K562 (cell line): ENCODE measurements around the gene NBDY. TPM values are rescaled to one million over a fixed set of nuclear protein-coding genes. Genes with fewer than 3 reads are reported as not detected.

Source experiments
- ATAC-seq: fragments of 200-7000 bp; cut with Tn5 transposase; 3 replicates; pipeline ENCODE4 v1.9.1; 2020; ENCODE audit warnings: moderate library complexity
- BruUV-seq: library from RNA; stranded (reverse); fragments of 400-500 nt; replicated peaks from 2 replicates; lab custom pipeline; 2021; lab: Mats Ljungman, UMichigan
- CTCF ChIA-PET: fragments of 300-600 bp; formaldehyde crosslinking; extraction: SDS; loops from one replicate; lab custom pipeline; 2021; ENCODE audit warnings: low intra/inter-chr PET ratio; lab: Yijun Ruan, JAX
- POLR2A ChIA-PET: fragments of 300-600, 350-650 bp; sonication (Branson Sonifier 250); formaldehyde crosslinking; extraction: SDS; loops from one replicate; lab custom pipeline; 2021; ENCODE audit warnings: antibody characterized with exemption, inconsistent platforms; lab: Yijun Ruan, JAX
- DNase-seq, 4 experiments: peaks; one replicate each; pipeline versions ENCODE4 v3.0.0 to v3.0.0-alpha.2; 2011 to 2018; ENCODE audit warnings: low spot score in 3 of 4, mixed read lengths in 3 of 4; ENCODE audit errors: extremely low read depth in 1 of 4
- FAIRE-seq: peaks from 2 replicates; lab custom pipeline; 2011; peaks lifted over from hg19 to GRCh38; lab: Jason Lieb, UNC
- H2AFZ ChIP-seq: 2 replicates; pipeline ENCODE4 v1.6.0; 2011; ENCODE audit warnings: low read depth, low read length, control low read depth, inconsistent platforms
- H3K27ac ChIP-seq: fragments of 200-600 bp; 3 replicates; pipeline ENCODE4 v1.8.0; 2011; ENCODE audit warnings: low read depth, mild to moderate bottlenecking, control low read depth, inconsistent platforms, low read length, moderate library complexity, mixed read lengths; ENCODE audit errors: extremely low read depth
- H3K27me3 ChIP-seq, 2 experiments: fragments of 300-600 bp in 1 of 2; 2 replicates in 1 of 2; 3 replicates in 1 of 2; pipeline versions ENCODE4 v1.6.0 to v1.8.0; 2011; ENCODE audit warnings: inconsistent platforms in 2 of 2, low read length in 2 of 2, mild to moderate bottlenecking in 1 of 2, mixed read lengths in 1 of 2, moderate library complexity in 1 of 2; ENCODE audit not compliant: control insufficient read depth in 2 of 2, insufficient read depth in 2 of 2
- H3K36me3 ChIP-seq: fragments of 300-600 bp; 3 replicates; pipeline ENCODE4 v1.8.0; 2011; ENCODE audit warnings: mild to moderate bottlenecking, low read length, inconsistent platforms; ENCODE audit not compliant: control insufficient read depth, insufficient read depth
- H3K4me1 ChIP-seq, 2 experiments: fragments of 200-600 bp in 1 of 2; replicated peaks in 1 of 2; 2 replicates in 1 of 2; 3 replicates in 1 of 2; pipeline versions ENCODE4 v1.5.1 to v1.8.0; 2011; ENCODE audit warnings: inconsistent platforms in 2 of 2, low read length in 2 of 2, mild to moderate bottlenecking in 1 of 2, mixed read lengths in 1 of 2, moderate library complexity in 1 of 2; ENCODE audit not compliant: control insufficient read depth in 2 of 2, insufficient read depth in 2 of 2
- H3K4me2 ChIP-seq: 2 replicates; pipeline ENCODE4 v1.6.1; 2011; ENCODE audit warnings: low read length, control low read depth, inconsistent platforms, mixed read lengths; ENCODE audit not compliant: insufficient read depth
- H3K4me3 ChIP-seq: fragments of 200-600 bp; sonication (generic), shearing (Covaris generic); 2 replicates; pipeline ENCODE4 v1.5.1; 2016; ENCODE audit warnings: control low read depth, inconsistent platforms
- H3K79me2 ChIP-seq: fragments of 200-600 bp; 3 replicates; pipeline ENCODE4 v1.8.0; 2011; ENCODE audit warnings: low read length, inconsistent platforms; ENCODE audit not compliant: control insufficient read depth, insufficient read depth
- H3K9ac ChIP-seq, 2 experiments: 2 replicates each; pipeline versions ENCODE4 v1.6.0 to v1.6.1; 2011; ENCODE audit warnings: low read depth in 2 of 2, low read length in 2 of 2, control low read depth in 1 of 2, inconsistent platforms in 1 of 2, mild to moderate bottlenecking in 1 of 2, mixed read lengths in 1 of 2; ENCODE audit not compliant: insufficient read depth in 1 of 2
- H3K9me1 ChIP-seq: one replicate; pipeline ENCODE4 v1.6.0; 2011; ENCODE audit warnings: inconsistent platforms, mild to moderate bottlenecking, low read length, moderate library complexity; ENCODE audit not compliant: control insufficient read depth, insufficient read depth
- H3K9me3 ChIP-seq: replicated peaks from 2 replicates; pipeline ENCODE4 v1.5.1; 2011; ENCODE audit warnings: low read depth, low read length, inconsistent platforms; ENCODE audit not compliant: control insufficient read depth, insufficient read depth
- H4K20me1 ChIP-seq: replicated peaks from 2 replicates; pipeline ENCODE4 v1.6.1; 2011; ENCODE audit warnings: low read length, inconsistent platforms, mixed read lengths; ENCODE audit not compliant: control insufficient read depth, insufficient read depth
- AFF4 ChIP-seq: sonication (generic); formaldehyde crosslinking; IDR thresholded peaks from 2 replicates; pipeline ENCODE4 v1.8.0; 2023; ENCODE audit warnings: mild to moderate bottlenecking, missing genetic modification reagents
- HMG20A ChIP-seq: fragments of 450-650 bp; formaldehyde crosslinking; conservative IDR thresholded peaks from 2 replicates; pipeline ENCODE4 v1.4.0; 2020; ENCODE audit warnings: mild to moderate bottlenecking, mixed read lengths
- MITF ChIP-seq: IDR thresholded peaks from 2 replicates; pipeline ENCODE4 v1.6.1; 2014; ENCODE audit warnings: antibody characterized with exemption
- NRF1 ChIP-seq, 2 experiments: fragments of 450-650 bp; IDR thresholded peaks in 1 of 2; conservative IDR thresholded peaks in 1 of 2; 2 replicates each; pipeline ENCODE4 v1.6.1; 2014; ENCODE audit warnings: mild to moderate bottlenecking in 2 of 2
- POLR2A ChIP-seq: fragments of 450-650 bp; conservative IDR thresholded peaks from 2 replicates; pipeline ENCODE4 v1.6.1; 2016
- PREB ChIP-seq: sonication (generic); formaldehyde crosslinking; IDR thresholded peaks from 2 replicates; pipeline ENCODE4 v1.8.1; 2023; ENCODE audit warnings: mild to moderate bottlenecking, missing genetic modification reagents
- SREBF1 ChIP-seq: fragments of 150-350 bp; IDR thresholded peaks from 2 replicates; pipeline ENCODE4 v1.6.1; 2014; ENCODE audit warnings: antibody characterized with exemption, low read depth, low read length, borderline replicate concordance
- USF1 ChIP-seq: sonication (generic); formaldehyde crosslinking; IDR thresholded peaks from 2 replicates; pipeline ENCODE4 v1.9.0; 2022; ENCODE audit warnings: mild to moderate bottlenecking, missing genetic modification reagents
- ZFP30 ChIP-seq: fragments of 250-450 bp; sonication (Bioruptor Pico); IDR thresholded peaks from 2 replicates; pipeline ENCODE4 v1.8.0; 2022; ENCODE audit warnings: moderate library complexity, mild to moderate bottlenecking, inconsistent platforms, borderline replicate concordance
- ZNF395 ChIP-seq: fragments of 200-800 bp; sonication (Bioruptor generic); IDR thresholded peaks from 2 replicates; pipeline ENCODE4 v1.6.1; 2017; ENCODE audit warnings: missing genetic modification characterization, missing compliant biosample characterization
- ZNF561 ChIP-seq: fragments of 450-650 bp; formaldehyde crosslinking; conservative IDR thresholded peaks from 2 replicates; pipeline ENCODE4 v1.4.0; 2020; ENCODE audit warnings: mild to moderate bottlenecking, moderate library complexity
- in situ Hi-C: fragments of 300-500 bp; cut with MboI; formaldehyde crosslinking; loops from 4 replicates; pipeline ENCODE4 v1.15.0; 2018; ENCODE audit warnings: inconsistent platforms, mixed read lengths
- intact Hi-C: fragments of 100-400 bp; cut with micrococcal nuclease; formaldehyde crosslinking; loops from 2 replicates; pipeline ENCODE4 v1.14.2; 2022
- polyA plus RNA-seq, 8 experiments: library from polyadenylated mRNA; depleted of rRNA in 4 of 8; stranded (reverse) in 5 of 8; unstranded in 3 of 8; fragments of >200 nt; fragmentation: Nextera tagmentation in 2 of 8; fragmentation: Illumina TruSeq in 1 of 8; extraction: Ambion mirVana in 2 of 8; extraction: Trizol in 1 of 8; gene quantifications; 2 replicates each; pipeline versions ENCODE4 v1.2.1 to v1.2.3, GENCODE V29; 2011 to 2014; ENCODE audit warnings: inconsistent platforms in 1 of 8, missing spikeins in 1 of 8
- total RNA-seq, 7 experiments: library from RNA; depleted of rRNA in 6 of 7; stranded (reverse); fragments of >200 nt in 6 of 7; fragmentation: Illumina TruSeq in 2 of 7; extraction: Trizol in 2 of 7; gene quantifications; 2 replicates each; pipeline versions ENCODE4 v1.2.1 to v1.2.3, GENCODE V29; 2011 to 2021; ENCODE audit warnings: low replicate concordance in 1 of 7

The NBDY gene
- total and polyA plus RNA-seq, 9 of the 15 experiments (the other 6 are each of a cell fraction or from before 2014, with no cell fraction given), result 1.00 to 24.7 (median 7.0) TPM

GRCh38 chrX:56746996-56747395, 18.0 kb downstream of the NBDY start (continued):
- TF ChIP-seq MITF (no peak), ZNF395 (no peak), ZFP30 (CRISPR knock-in tag) (no peak)

- ChIA-PET CTCF (no interaction called here), POLR2A (no interaction called here)
- Histone ChIP-seq H3K4me3 (no peak overlapping the region), H3K36me3 (no peaks in the 10 kb centered on the region), H3K79me2 (no peaks in the 10 kb centered on the region), H3K27me3 (no peaks in the 10 kb centered on the region), H3K4me2 (no peak overlapping the region), H4K20me1 (no peaks in the 10 kb centered on the region), H3K9me3 (no peaks in the 10 kb centered on the region), H3K4me1 (no peaks in the 10 kb centered on the region), H3K27ac (no peak overlapping the region), H3K9me1 (no peaks in the 10 kb centered on the region), H3K9ac (no peak overlapping the region), H2AFZ (no peak overlapping the region)
- no TSS peak for BruUV-seq
- no peak for TF ChIP-seq PREB (CRISPR knock-in tag)
- TF ChIP-seq AFF4, result no peak
- TF ChIP-seq USF1, result no peak
- TF ChIP-seq HMG20A (CRISPR knock-in tag), result no peak
- TF ChIP-seq ZNF561 (CRISPR knock-in tag), result no peak
- TF ChIP-seq SREBF1, result no peak
- no peak for TF ChIP-seq NRF1 (conservative IDR thresholded peaks at IDR 0.05 in 1 of 2, IDR thresholded peaks at IDR 0.05 in 1 of 2)
- no peak for TF ChIP-seq POLR2A
- ATAC-seq (no peak), FAIRE-seq (no peak), DNase-seq (no peak)
- in situ Hi-C loops, result no loop called here
- intact Hi-C loops, result no loop called here
These were observed 22.0 kb downstream of the NBDY start for GRCh38 chrX:56751071-56751470.
